Spleen (tissue), 11 donors: ENCODE data around the gene LSAMP. TPM values are rescaled to one million over a fixed set of nuclear protein-coding genes. Genes with fewer than 3 reads are reported as not detected.

Source experiments
- DNase-seq: peaks from one replicate; pipeline ENCODE4 v3.0.0-alpha.2; 2020
- H3K27ac ChIP-seq, 8 donors: fragments of 200-600 bp; sonication (generic) in 7 of 8; 1 replicate in 4 of 8; 2 replicates in 4 of 8; pipeline versions ENCODE4 v1.5.0 to v1.8.0; 2016 to 2021; ENCODE audit warnings: inconsistent platforms in 4 of 8, mild to moderate bottlenecking in 4 of 8, moderate library complexity in 1 of 8
- H3K27me3 ChIP-seq, 7 donors: fragments of 200-600 bp; sonication (generic) in 6 of 7; replicated peaks in 1 of 7; 1 replicate in 4 of 7; 2 replicates in 3 of 7; pipeline versions ENCODE4 v1.5.0 to v1.8.0; 2016 to 2021; ENCODE audit warnings: inconsistent platforms in 3 of 7, mild to moderate bottlenecking in 1 of 7
- H3K36me3 ChIP-seq, 6 donors: fragments of 200-600 bp; sonication (generic) in 5 of 6; 1 replicate in 4 of 6; 2 replicates in 2 of 6; pipeline versions ENCODE4 v1.5.0 to v1.8.0; 2016 to 2021; ENCODE audit warnings: inconsistent platforms in 2 of 6
- H3K4me1 ChIP-seq, 6 donors: fragments of 200-600 bp; sonication (generic) in 5 of 6; 1 replicate in 3 of 6; 2 replicates in 3 of 6; pipeline versions ENCODE4 v1.5.0 to v1.8.0; 2016 to 2021; ENCODE audit warnings: inconsistent platforms in 3 of 6
- H3K4me3 ChIP-seq, 8 donors: fragments of 200-600 bp; sonication (generic) in 7 of 8; 1 replicate in 4 of 8; 2 replicates in 4 of 8; pipeline versions ENCODE4 v1.5.0 to v1.8.0; 2016 to 2021; ENCODE audit warnings: inconsistent platforms in 4 of 8, mild to moderate bottlenecking in 4 of 8, moderate library complexity in 2 of 8
- H3K9me3 ChIP-seq, 8 donors: fragments of 200-600 bp; sonication (generic) in 7 of 8; 1 replicate in 4 of 8; 2 replicates in 4 of 8; pipeline versions ENCODE4 v1.5.0 to v1.8.0; 2016 to 2021; ENCODE audit warnings: inconsistent platforms in 4 of 8
- POLR2A ChIP-seq, 3 donors: fragments of 450-650 bp; IDR thresholded peaks; one replicate each; pipeline ENCODE4 v1.5.1; 2017; ENCODE audit warnings: antibody characterized with exemption in 3 of 3, mild to moderate bottlenecking in 1 of 3
- POLR2AphosphoS5 ChIP-seq, 3 donors: sonication (generic); formaldehyde crosslinking; IDR thresholded peaks; one replicate each; pipeline ENCODE4 v1.5.1; 2017; ENCODE audit warnings: antibody characterized with exemption in 3 of 3
- WGBS, 5 donors: extraction: QIAGEN DNeasy Blood & Tissue Kit in 3 of 5; methylation state at CpG; one replicate each; pipeline versions ENCODE4 v1.1.5 to v1.1.7; 2013 to 2018; 5-methylcytosine and 5-hydroxymethylcytosine counted together
- intact Hi-C: fragments of 100-400 bp; cut with DNase I; formaldehyde crosslinking; loops from one replicate; pipeline ENCODE4 v1.15.0; 2023; ENCODE audit warnings: low total_unique reads
- polyA plus RNA-seq, 3 donors: library from polyadenylated mRNA; stranded (reverse); fragments of 200-250 nt; gene quantifications; one replicate each; pipeline ENCODE4 v1.2.1, GENCODE V29; 2013
- total RNA-seq, 7 donors: library from RNA; depleted of rRNA in 3 of 7; stranded (reverse); fragments of >200 nt in 3 of 7; fragmentation: NEBNext Ultra II Directional in 4 of 7; extraction: Animal tissue kit (Norgen Biotek cat#: 25700) in 4 of 7; gene quantifications; one replicate each; pipeline versions ENCODE4 v1.1.0 to v1.2.1, GENCODE V29; 2016 to 2021
- TF ChIP-seq, protein P1 (sequence below), 11 experiments: fragments of 200-600 bp in 7 of 11; fragments of 450-650 bp in 4 of 11; sonication (generic) in 4 of 11; IDR thresholded peaks in 8 of 11; conservative IDR thresholded peaks in 3 of 11; 1 replicate in 7 of 11; 2 replicates in 4 of 11; pipeline versions ENCODE4 v1.4.0 to v1.8.0; 2016 to 2021; ENCODE audit warnings: antibody characterized with exemption in 11 of 11, inconsistent platforms in 4 of 11, mild to moderate bottlenecking in 1 of 11
- donor health status: healthy with polysubstance abuse.
- donor health status: DM: no; HTN: no; CAD: no; lungs with moderate emphysema.
- donor health status: DM: no; HTN: no; CAD: no.
- donor health status: Bipolar disorder and iron deficiency.
- donor health status: healthy.
- donor health status: DM: no; HTN: no; CAD: no.
- donor health status: DM: yes; HTN: yes; CAD: no.

Gene LSAMP
- total and polyA plus RNA-seq, 10 donors = 0.45 to 6.8 (median 1.3) TPM

DNA sequence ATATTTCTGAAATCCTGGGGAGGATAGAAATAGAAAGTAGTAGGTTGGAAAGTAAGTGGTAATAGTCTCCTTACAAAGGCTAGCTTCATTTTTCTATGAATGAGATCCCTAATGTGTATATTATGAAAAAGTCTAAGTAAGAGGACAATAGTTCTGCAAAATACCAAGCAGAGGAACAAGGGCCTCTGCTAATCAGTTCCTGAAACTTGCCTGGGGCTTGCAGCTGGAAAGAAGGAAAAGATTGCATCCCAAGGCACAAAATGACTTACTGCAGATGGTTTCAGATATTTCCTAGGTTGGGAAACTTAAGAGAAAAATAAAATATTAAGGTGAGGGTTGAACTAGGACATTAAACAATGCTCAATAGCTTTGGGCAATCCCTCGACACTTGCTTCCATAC, 528.4 kb downstream of the LSAMP start:
- no peak for DNase-seq
- Histone ChIP-seq H3K4me1 (no peaks in the 10 kb centered on the region), H3K27me3 (no peaks in the 10 kb centered on the region), H3K36me3 (no peaks in the 10 kb centered on the region), H3K4me3 (no peak overlapping the region), H3K27ac (no peak overlapping the region), H3K9me3 (peaks cover 0 to 10% (median 7%) of the 10 kb centered on the region in 8 donors)
- intact Hi-C loops = no loop called here
- TF ChIP-seq, protein P1, sequence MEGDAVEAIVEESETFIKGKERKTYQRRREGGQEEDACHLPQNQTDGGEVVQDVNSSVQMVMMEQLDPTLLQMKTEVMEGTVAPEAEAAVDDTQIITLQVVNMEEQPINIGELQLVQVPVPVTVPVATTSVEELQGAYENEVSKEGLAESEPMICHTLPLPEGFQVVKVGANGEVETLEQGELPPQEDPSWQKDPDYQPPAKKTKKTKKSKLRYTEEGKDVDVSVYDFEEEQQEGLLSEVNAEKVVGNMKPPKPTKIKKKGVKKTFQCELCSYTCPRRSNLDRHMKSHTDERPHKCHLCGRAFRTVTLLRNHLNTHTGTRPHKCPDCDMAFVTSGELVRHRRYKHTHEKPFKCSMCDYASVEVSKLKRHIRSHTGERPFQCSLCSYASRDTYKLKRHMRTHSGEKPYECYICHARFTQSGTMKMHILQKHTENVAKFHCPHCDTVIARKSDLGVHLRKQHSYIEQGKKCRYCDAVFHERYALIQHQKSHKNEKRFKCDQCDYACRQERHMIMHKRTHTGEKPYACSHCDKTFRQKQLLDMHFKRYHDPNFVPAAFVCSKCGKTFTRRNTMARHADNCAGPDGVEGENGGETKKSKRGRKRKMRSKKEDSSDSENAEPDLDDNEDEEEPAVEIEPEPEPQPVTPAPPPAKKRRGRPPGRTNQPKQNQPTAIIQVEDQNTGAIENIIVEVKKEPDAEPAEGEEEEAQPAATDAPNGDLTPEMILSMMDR (IDR thresholded peaks at IDR 0.05 in 8 of 11, conservative IDR thresholded peaks at IDR 0.05 in 3 of 11) = no peak
- TF ChIP-seq POLR2A (IDR thresholded peaks at IDR 0.05) (no peak), POLR2AphosphoS5 (IDR thresholded peaks at IDR 0.05) (no peak)
- WGBS, 5 donors = 80 to 100% (median 88%) methylated on average over 1 of the region's 1 CpG

DNA sequence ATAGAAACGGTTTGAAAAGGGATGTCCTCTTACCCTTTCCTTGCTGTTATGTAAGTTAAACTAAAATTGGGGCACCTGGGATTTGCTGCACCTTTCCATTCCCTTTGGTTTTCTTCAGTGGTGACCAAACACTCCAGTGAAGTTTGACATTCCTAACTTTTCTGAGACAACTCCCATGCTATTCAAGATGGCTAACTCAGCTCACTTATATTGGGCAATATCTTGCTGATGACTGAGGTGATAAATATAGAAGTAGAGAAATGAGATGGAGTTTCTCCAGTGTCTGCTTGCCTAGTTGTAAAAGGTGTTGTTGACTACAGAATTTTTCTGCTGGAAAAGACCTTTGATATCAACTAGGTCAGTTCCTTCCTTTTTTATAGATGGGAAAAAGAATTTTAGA, 530.2 kb downstream of the LSAMP start:
- intact Hi-C loops = no loop called here
- Histone ChIP-seq H3K4me3 (no peak overlapping the region), H3K4me1 (no peaks in the 10 kb centered on the region), H3K36me3 (no peaks in the 10 kb centered on the region), H3K9me3 (no peaks in the 10 kb centered on the region), H3K27me3 (no peaks in the 10 kb centered on the region), H3K27ac (no peak overlapping the region)
- TF ChIP-seq POLR2AphosphoS5 (IDR thresholded peaks at IDR 0.05) = no peak
- TF ChIP-seq, protein P1 (IDR thresholded peaks at IDR 0.05 in 8 of 11, conservative IDR thresholded peaks at IDR 0.05 in 3 of 11) = no peak
- TF ChIP-seq POLR2A (IDR thresholded peaks at IDR 0.05) = no peak
- no peak for DNase-seq
- WGBS, 5 donors = 73 to 89% (median 80%) methylated on average over 1 of the region's 1 CpG

DNA sequence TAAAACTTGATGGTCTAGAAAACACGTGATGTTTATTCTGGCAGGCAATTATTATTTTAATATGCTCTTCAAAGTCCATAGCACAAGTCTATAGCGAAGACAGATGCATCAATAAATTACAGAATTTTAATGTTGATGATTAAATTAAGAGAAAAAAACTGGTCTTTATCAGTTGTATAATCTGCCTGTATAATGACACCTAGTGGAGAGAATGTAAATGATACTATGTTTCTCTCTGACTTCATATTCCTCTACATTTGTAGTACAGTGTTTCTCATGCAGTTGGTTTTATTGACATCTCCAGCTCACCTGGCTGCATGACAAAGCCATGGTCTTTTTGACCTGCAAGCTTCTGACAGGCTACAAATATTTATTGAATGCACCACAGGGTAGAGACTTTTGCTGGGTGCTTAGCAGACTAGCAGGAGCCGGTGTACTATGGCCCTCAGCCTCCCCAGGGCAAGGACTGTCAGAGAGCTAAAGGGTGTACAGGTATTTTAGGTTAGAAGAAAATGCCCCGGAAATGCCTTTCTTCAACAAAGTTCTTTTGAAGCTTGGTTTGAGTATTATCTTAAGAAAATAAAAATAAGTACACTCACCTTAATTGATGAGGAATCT, 532.1 kb downstream of the LSAMP start:
- WGBS, 5 donors = 69 to 82% (median 75%) methylated on average over 4 of the region's 4 CpGs
- intact Hi-C loops = no loop called here
- H3K27me3 ChIP-seq = no peaks in the 10 kb centered on the region

DNA sequence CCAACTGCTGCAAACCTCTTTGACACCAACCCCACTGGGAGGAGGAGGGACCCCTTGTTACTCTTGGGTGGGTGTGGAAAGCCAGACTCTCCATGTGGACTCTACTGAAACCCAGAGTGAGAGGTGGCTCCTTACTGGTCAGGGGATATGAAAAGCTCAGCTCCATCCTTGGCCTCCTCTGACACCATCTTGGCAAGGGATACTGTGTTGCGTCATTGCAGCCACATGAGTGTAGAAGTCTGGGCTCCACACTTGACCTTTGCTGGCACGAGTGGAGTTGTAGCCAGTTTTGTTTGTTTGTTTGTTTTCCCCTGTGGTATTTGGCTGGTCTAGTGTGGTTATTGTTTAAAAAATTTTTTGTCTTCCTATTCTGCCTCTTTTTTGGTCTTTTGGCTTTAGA, 532.9 kb downstream of the LSAMP start:
- H3K36me3 ChIP-seq = no peaks in the 10 kb centered on the region
- intact Hi-C loops = no loop called here
- WGBS, 5 donors = 45 to 58% (median 53%) methylated on average over 2 of the region's 2 CpGs
- no peaks in the 10 kb centered on the region for H3K27me3 ChIP-seq
- no peak for DNase-seq
- no peak overlapping the region for H3K27ac ChIP-seq
- H3K9me3 ChIP-seq = no peaks in the 10 kb centered on the region
- no peak overlapping the region for H3K4me3 ChIP-seq
- TF ChIP-seq POLR2A (IDR thresholded peaks at IDR 0.05) (no peak), POLR2AphosphoS5 (IDR thresholded peaks at IDR 0.05) (no peak)
- TF ChIP-seq, protein P1 (IDR thresholded peaks at IDR 0.05 in 8 of 11, conservative IDR thresholded peaks at IDR 0.05 in 3 of 11) = no peak
- H3K4me1 ChIP-seq = no peaks in the 10 kb centered on the region

More for the DNA sequence above, 532.1 kb downstream of the LSAMP start:
- Histone ChIP-seq H3K36me3 (no peaks in the 10 kb centered on the region), H3K4me1 (no peaks in the 10 kb centered on the region), H3K9me3 (no peaks in the 10 kb centered on the region), H3K4me3 (no peak overlapping the region), H3K27ac (no peak overlapping the region)
- DNase-seq = no peak
- TF ChIP-seq, protein P1 (IDR thresholded peaks at IDR 0.05 in 8 of 11, conservative IDR thresholded peaks at IDR 0.05 in 3 of 11) = no peak
- TF ChIP-seq POLR2A (IDR thresholded peaks at IDR 0.05) (no peak), POLR2AphosphoS5 (IDR thresholded peaks at IDR 0.05) (no peak)
